ENCODE results near the gene UPB1.

Gene UPB1

GRCh38 chr22:24566899-24567511, 71.9 kb downstream of the UPB1 start:
- DNase-seq (ENCODE audit: low read depth in 2 of 2), result no peak

GRCh38 chr22:24567668-24568067, 72.5 kb downstream of the UPB1 start:
- no peak for DNase-seq (ENCODE audit: low read depth in 2 of 2)

GRCh38 chr22:24571266-24571665, 76.1 kb downstream of the UPB1 start:
- no peak for DNase-seq (ENCODE audit: low read depth in 2 of 2)

- DNase-seq (ENCODE audit: low read depth in 2 of 2), result no peak
Observed at GRCh38 chr22:24576778-24577177, 81.6 kb downstream of the UPB1 start.

All from stimulated activated CD8-positive, alpha-beta memory T cell treated with anti-CD3 and anti-CD28 coated beads, Interleukin-15, amount 100 ng/mL, for 48 hours (primary cell).